T-helper 1 cell treated with Interleukin-12 subunit alpha and Interleukin-12 subunit beta and Interleukin-4 antibody, amounts not matched to agents 30 ng/mL and 1 ng/mL, for 36 hours (primary cell): ENCODE results near the gene PLAU. TPM values are rescaled to one million over a fixed set of nuclear protein-coding genes. Genes with fewer than 3 reads are reported as not detected.

ENCODE experiments used
- total RNA-seq: library from RNA; stranded (reverse); gene quantifications from 2 replicates; pipeline ENCODE4 v1.2.3, GENCODE V29; 2022

The PLAU gene
- total RNA-seq, 1 donor from 2014 or later: 1.5 TPM

Other genes with a start within 250 kb of the PLAU start
- 10.6 and 11.0 TPM in 2 replicates for gene AGAP5, start 213.0 kb upstream of the PLAU start, total RNA-seq
- 129 and 135 TPM in 2 replicates for gene SEC24C, start 166.8 kb upstream of the PLAU start, total RNA-seq
- 30.4 and 30.7 TPM in 2 replicates for gene CHCHD1, start 129.1 kb upstream of the PLAU start, total RNA-seq
- gene ZSWIM8, start 125.5 kb upstream of the PLAU start, total RNA-seq: 112 and 128 TPM in 2 replicates
- gene NDST2, start 99.5 kb upstream of the PLAU start, total RNA-seq: 75.9 and 81.6 TPM in 2 replicates
- 40.7 and 43.0 TPM in 2 replicates for gene CAMK2G, start 36.6 kb upstream of the PLAU start, total RNA-seq
- gene VCL, start 87.0 kb downstream of the PLAU start, total RNA-seq: 38.2 and 40.9 TPM in 2 replicates
- 53.7 and 54.3 TPM in 2 replicates for gene AP3M1, start 239.7 kb downstream of the PLAU start, total RNA-seq
- gene ADK, start 240.1 kb downstream of the PLAU start, total RNA-seq: 27.1 and 28.8 TPM in 2 replicates